Neuronal stem cell (in vitro differentiated cells): Measurements from ENCODE around the gene PGS1.
A peak's percentile ranks its signal among the peaks of the same experiment; 100 is the strongest.

Source experiments
- DNase-seq: peaks from one replicate; pipeline ENCODE4 v3.0.0-alpha.2; 2013; ENCODE audit warnings: low spot score
- H2AFZ ChIP-seq: one replicate; pipeline ENCODE4 v1.6.1; 2013; ENCODE audit warnings: mild to moderate bottlenecking, low read length, inconsistent platforms
- H2AK5ac ChIP-seq: 2 replicates; pipeline ENCODE4 v1.6.1; 2013; ENCODE audit warnings: low read depth, mild to moderate bottlenecking, inconsistent platforms, low read length, moderate library complexity, mixed read lengths
- H2BK120ac ChIP-seq: 2 replicates; pipeline ENCODE4 v1.6.1; 2013; ENCODE audit warnings: low read depth, mild to moderate bottlenecking, inconsistent platforms, low read length, moderate library complexity, mixed read lengths
- H2BK12ac ChIP-seq: one replicate; pipeline ENCODE4 v1.6.1; 2013; ENCODE audit warnings: low read length, inconsistent platforms
- H2BK15ac ChIP-seq: 2 replicates; pipeline ENCODE4 v1.6.1; 2013; ENCODE audit warnings: mild to moderate bottlenecking, low read length, inconsistent platforms, mixed read lengths
- H2BK5ac ChIP-seq: one replicate; pipeline ENCODE4 v1.6.1; 2013; ENCODE audit warnings: inconsistent platforms, mild to moderate bottlenecking, low read length, moderate library complexity
- H3K14ac ChIP-seq: one replicate; pipeline ENCODE4 v1.6.1; 2013; ENCODE audit warnings: low read length, inconsistent platforms
- H3K18ac ChIP-seq: 2 replicates; pipeline ENCODE4 v1.6.1; 2013; ENCODE audit warnings: low read length, inconsistent platforms
- H3K23ac ChIP-seq: 2 replicates; pipeline ENCODE4 v1.6.1; 2013; ENCODE audit warnings: low read depth, mild to moderate bottlenecking, mixed read lengths, low read length, inconsistent platforms; ENCODE audit not compliant: poor library complexity
- H3K27ac ChIP-seq: replicated peaks from 3 replicates; pipeline ENCODE4 v1.5.1; 2013; ENCODE audit warnings: low read length, inconsistent platforms
- H3K27me3 ChIP-seq, 3 experiments: 2 replicates each; pipeline ENCODE4 v1.6.1; 2013; ENCODE audit warnings: low read length in 3 of 3, mild to moderate bottlenecking in 2 of 3, inconsistent platforms in 1 of 3, low read depth in 1 of 3, mixed read lengths in 1 of 3, moderate library complexity in 1 of 3; ENCODE audit not compliant: control insufficient read depth in 3 of 3, insufficient read depth in 3 of 3
- H3K36me3 ChIP-seq, 2 donors: replicated peaks in 1 of 2; 2 replicates each; pipeline ENCODE4 v1.6.1; 2013; ENCODE audit warnings: low read length in 2 of 2; ENCODE audit not compliant: control insufficient read depth in 2 of 2, insufficient read depth in 2 of 2
- H3K4ac ChIP-seq: 2 replicates; pipeline ENCODE4 v1.6.1; 2013; ENCODE audit warnings: inconsistent platforms, mild to moderate bottlenecking, low read length, moderate library complexity
- H3K4me1 ChIP-seq, 2 donors: 1 replicate in 1 of 2; 2 replicates in 1 of 2; pipeline ENCODE4 v1.6.1; 2013; ENCODE audit warnings: low read length in 2 of 2, low read depth in 1 of 2; ENCODE audit not compliant: control insufficient read depth in 2 of 2, insufficient read depth in 1 of 2
- H3K4me2 ChIP-seq: one replicate; pipeline ENCODE4 v1.6.1; 2013; ENCODE audit warnings: mild to moderate bottlenecking, low read length, inconsistent platforms; ENCODE audit not compliant: insufficient read depth, poor library complexity, severe bottlenecking
- H3K4me3 ChIP-seq, 2 donors: 2 replicates each; pipeline ENCODE4 v1.5.1; 2013; ENCODE audit warnings: low read length in 2 of 2, mild to moderate bottlenecking in 2 of 2, inconsistent platforms in 1 of 2, moderate library complexity in 1 of 2
- H3K79me1 ChIP-seq: one replicate; pipeline ENCODE4 v1.6.1; 2013; ENCODE audit warnings: low read depth, mild to moderate bottlenecking, inconsistent platforms, low read length, moderate library complexity
- H3K9ac ChIP-seq: one replicate; pipeline ENCODE4 v1.6.1; 2013; ENCODE audit warnings: mild to moderate bottlenecking, low read depth, low read length, inconsistent platforms; ENCODE audit not compliant: poor library complexity
- H3K9me3 ChIP-seq, 2 donors: replicated peaks in 1 of 2; 2 replicates each; pipeline versions ENCODE3 to v1.6.1; 2013; ENCODE audit warnings: low read length in 2 of 2, mild to moderate bottlenecking in 2 of 2, inconsistent platforms in 1 of 2, low read depth in 1 of 2, mixed read lengths in 1 of 2, moderate library complexity in 1 of 2; ENCODE audit not compliant: control insufficient read depth in 2 of 2, insufficient read depth in 1 of 2
- H4K8ac ChIP-seq: one replicate; pipeline ENCODE4 v1.6.1; 2013; ENCODE audit warnings: low read depth, mild to moderate bottlenecking, inconsistent platforms, low read length, moderate library complexity
- H4K91ac ChIP-seq: one replicate; pipeline ENCODE4 v1.6.1; 2013; ENCODE audit warnings: low read length, low read depth, mild to moderate bottlenecking, inconsistent platforms; ENCODE audit not compliant: poor library complexity
- WGBS, 2 donors: extraction: QIAGEN DNeasy Blood & Tissue Kit; methylation state at CpG; one replicate each; pipeline ENCODE4 v1.1.7; 2013; ENCODE audit warnings: missing lambda C conversion rate in 2 of 2, mixed read lengths in 1 of 2; ENCODE audit not compliant: insufficient read length in 2 of 2, insufficient replicate concordance in 1 of 2; ENCODE audit errors: extremely low coverage in 2 of 2; 5-methylcytosine and 5-hydroxymethylcytosine counted together

PGS1 gene

GRCh38 chr17:78366109-78366848, 12.2 kb upstream of the PGS1 start:
- Histone ChIP-seq H3K4ac (peak overlapping the region; percentile 60), H4K8ac (no peak overlapping the region), H3K27me3 (no peaks in the 10 kb centered on the region), H3K23ac (peak overlapping the region; percentile 6), H4K91ac (peak overlapping the region; percentile 97), H3K18ac (peak overlapping the region; percentile 98), H3K4me3 (peak overlapping the region; percentile 26 to 29), H3K14ac (no peak overlapping the region), H3K4me1 (peaks cover 52 to 57% of the 10 kb centered on the region in 2 donors), H2AK5ac (peak overlapping the region; percentile 98), H2BK120ac (peak overlapping the region; percentile 89), H2BK12ac (peak overlapping the region; percentile 53), H2AFZ (peak overlapping the region; percentile 19), H3K9ac (peak overlapping the region; percentile 71), H3K9me3 (no peaks in the 10 kb centered on the region), H3K4me2 (peak overlapping the region; percentile 65), H3K27ac (peak overlapping the region; percentile 98), H3K79me1 (no peaks in the 10 kb centered on the region), H2BK15ac (peak overlapping the region; percentile 94), H3K36me3 (no peaks in the 10 kb centered on the region), H2BK5ac (peak overlapping the region; percentile 99)
- no CpG with 5 or more reads among the region's 18 CpGs for WGBS, 2 donors
- no peak for DNase-seq

GRCh38 chr17:78367193-78367592, 11.3 kb upstream of the PGS1 start:
- WGBS, 2 donors = no CpG with 5 or more reads among the region's 5 CpGs
- H3K27ac ChIP-seq = peak overlapping the region; percentile 43
- no peaks in the 10 kb centered on the region for H3K36me3 ChIP-seq

GRCh38 chr17:78368348-78368747, 10.1 kb upstream of the PGS1 start:
- Histone ChIP-seq H2AFZ (no peak overlapping the region), H4K8ac (no peak overlapping the region), H3K4me2 (no peak overlapping the region), H3K27ac (no peak overlapping the region), H2AK5ac (peak overlapping the region; percentile 34), H3K4me1 (peaks cover 50 to 56% of the 10 kb centered on the region in 2 donors), H3K27me3 (no peaks in the 10 kb centered on the region), H2BK12ac (peak overlapping the region; percentile 95), H2BK5ac (peak overlapping the region; percentile 7), H2BK120ac (peak overlapping the region; percentile 25), H3K79me1 (no peaks in the 10 kb centered on the region), H3K4ac (peak overlapping the region; percentile 53), H3K23ac (no peak overlapping the region), H2BK15ac (peak overlapping the region; percentile 86), H3K36me3 (no peaks in the 10 kb centered on the region), H3K9me3 (no peaks in the 10 kb centered on the region), H4K91ac (no peak overlapping the region), H3K14ac (no peak overlapping the region), H3K18ac (peak overlapping the region; percentile 58), H3K4me3 (no peak overlapping the region), H3K9ac (no peak overlapping the region)
- no peak for DNase-seq
- no CpG with 5 or more reads among the region's 6 CpGs for WGBS, 2 donors

More at GRCh38 chr17:78367193-78367592, 11.3 kb upstream of the PGS1 start:
- Histone ChIP-seq H4K91ac (no peak overlapping the region), H3K9ac (no peak overlapping the region), H2BK12ac (peak overlapping the region; percentile 30), H4K8ac (no peak overlapping the region), H3K18ac (peak overlapping the region; percentile 93), H2BK15ac (peak overlapping the region; percentile 95), H3K79me1 (no peaks in the 10 kb centered on the region), H3K4ac (no peak overlapping the region), H3K9me3 (no peaks in the 10 kb centered on the region), H2AK5ac (peak overlapping the region; percentile 79), H3K4me1 (peaks cover 50 to 55% of the 10 kb centered on the region in 2 donors), H2AFZ (no peak overlapping the region), H2BK5ac (no peak overlapping the region), H3K14ac (no peak overlapping the region), H3K27me3 (no peaks in the 10 kb centered on the region), H2BK120ac (peak overlapping the region; percentile 10), H3K23ac (no peak overlapping the region), H3K4me2 (no peak overlapping the region), H3K4me3 (no peak overlapping the region)
- DNase-seq = no peak

- H3K9ac ChIP-seq = no peak overlapping the region
- H2BK12ac ChIP-seq = no peak overlapping the region
- no peaks in the 10 kb centered on the region for H3K27me3 ChIP-seq
- peak overlapping the region; percentile 34 for H2AK5ac ChIP-seq
- peak overlapping the region; percentile 1 for H3K4ac ChIP-seq
- H3K36me3 ChIP-seq = no peaks in the 10 kb centered on the region
- peak overlapping the region; percentile 73 for H3K27ac ChIP-seq
- H3K23ac ChIP-seq = no peak overlapping the region
- H4K8ac ChIP-seq = no peak overlapping the region
- no peak overlapping the region for H3K14ac ChIP-seq
- H3K18ac ChIP-seq = no peak overlapping the region
- DNase-seq = no peak
- H2BK15ac ChIP-seq = peak overlapping the region; percentile 95
- no peaks in the 10 kb centered on the region for H3K9me3 ChIP-seq
- no peak overlapping the region for H3K4me3 ChIP-seq
- H3K4me2 ChIP-seq = no peak overlapping the region
- no peaks in the 10 kb centered on the region for H3K79me1 ChIP-seq
- peak overlapping the region; percentile 57 for H2BK5ac ChIP-seq
- peaks cover 46 to 57% of the 10 kb centered on the region in 2 donors for H3K4me1 ChIP-seq
- H2BK120ac ChIP-seq = no peak overlapping the region
- H2AFZ ChIP-seq = no peak overlapping the region
- no peak overlapping the region for H4K91ac ChIP-seq
- no CpG with 5 or more reads among the region's 8 CpGs for WGBS, 2 donors
These were observed 9.5 kb upstream of the PGS1 start for GRCh38 chr17:78368854-78369495.
